Measurements from ENCODE around the gene BTN2A1. TPM values are rescaled to one million over a fixed set of nuclear protein-coding genes. Genes with fewer than 3 reads are reported as not detected.

Gene BTN2A1
- 27.0 and 27.7 TPM in 2 replicates for total RNA-seq
- long read RNA-seq, transcript BTN2A1-207 (7 exons, 2,845 nt), result minor isoform, 9 of 249 reads
- long read RNA-seq, transcript BTN2A1-203 (8 exons, 3,113 nt), result minor isoform, 26 of 249 reads
- long read RNA-seq, transcript BTN2A1-202 (9 exons, 3,024 nt), result minor isoform, 19 of 249 reads
- long read RNA-seq, transcript BTN2A1-201 (8 exons, 2,920 nt), result major isoform, 79 of 249 reads
- long read RNA-seq, partial matches to known transcripts, result 37 of 249 reads
- long read RNA-seq, other reads (novel, unspliced or antisense), result 77 of 249 reads

DNA sequence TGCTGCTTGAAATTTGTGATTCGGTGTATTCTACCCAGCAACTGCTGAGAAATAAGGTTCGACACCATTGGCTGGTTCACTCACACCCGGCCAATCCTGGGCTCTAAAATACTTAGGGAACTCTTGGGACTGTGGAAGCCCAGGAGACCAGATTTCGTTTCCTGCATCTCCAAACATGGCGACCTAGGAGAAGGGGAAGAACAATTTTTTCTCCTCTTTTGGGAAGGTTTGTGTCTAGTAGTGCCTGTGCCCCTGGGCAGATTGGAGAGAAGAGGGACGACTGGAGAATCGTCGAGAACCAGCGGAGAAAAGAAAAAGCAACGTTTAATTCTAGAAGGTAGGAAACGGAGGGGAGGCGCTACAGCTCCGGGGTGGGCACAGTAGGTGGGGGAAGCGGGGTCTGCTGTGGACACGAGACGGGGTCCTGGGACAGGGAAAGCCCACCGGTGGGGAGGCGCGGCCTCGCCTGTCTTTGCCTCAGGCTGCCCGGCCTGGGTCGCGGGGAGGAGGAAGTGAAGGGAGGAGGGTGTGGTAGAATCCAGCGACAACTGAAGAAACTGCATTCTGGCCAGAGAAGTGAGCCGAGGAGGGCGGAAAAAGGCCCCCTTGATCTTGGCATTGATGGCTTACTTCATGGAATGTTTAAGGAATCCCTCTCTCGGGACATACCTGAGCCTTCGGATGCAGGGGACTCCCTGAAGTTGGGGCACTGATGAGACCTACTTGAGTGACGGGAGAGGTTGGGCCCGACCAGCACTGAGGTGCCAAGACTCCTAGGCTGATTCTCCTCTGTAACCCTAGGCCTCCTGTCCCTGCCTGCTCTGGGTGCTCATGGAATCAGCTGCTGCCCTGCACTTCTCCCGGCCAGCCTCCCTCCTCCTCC lies at the start of gene BTN2A1:
BTN2A1 (plus strand) TSS at position 150 of the 883 bp plus-strand sequence; CDS start at position 832, 682 bp downstream.
- Mint-ChIP-seq H3K4me1 (ENCODE audit: unreplicated experiment) (peaks cover 45% of the 10 kb centered on the region), H3K4me3 (ENCODE audit: unreplicated experiment) (peak within 1 kb of the TSS; percentile 99), H3K36me3 (ENCODE audit: unreplicated experiment) (peaks cover 31% of the 10 kb centered on the region), H3K27ac (ENCODE audit: unreplicated experiment) (peak within 1 kb of the TSS; percentile 100), H3K9me3 (ENCODE audit: unreplicated experiment) (no peaks in the 10 kb centered on the region), H3K27me3 (ENCODE audit: unreplicated experiment) (no peaks in the 10 kb centered on the region)
- TF ChIP-seq, protein P1, sequence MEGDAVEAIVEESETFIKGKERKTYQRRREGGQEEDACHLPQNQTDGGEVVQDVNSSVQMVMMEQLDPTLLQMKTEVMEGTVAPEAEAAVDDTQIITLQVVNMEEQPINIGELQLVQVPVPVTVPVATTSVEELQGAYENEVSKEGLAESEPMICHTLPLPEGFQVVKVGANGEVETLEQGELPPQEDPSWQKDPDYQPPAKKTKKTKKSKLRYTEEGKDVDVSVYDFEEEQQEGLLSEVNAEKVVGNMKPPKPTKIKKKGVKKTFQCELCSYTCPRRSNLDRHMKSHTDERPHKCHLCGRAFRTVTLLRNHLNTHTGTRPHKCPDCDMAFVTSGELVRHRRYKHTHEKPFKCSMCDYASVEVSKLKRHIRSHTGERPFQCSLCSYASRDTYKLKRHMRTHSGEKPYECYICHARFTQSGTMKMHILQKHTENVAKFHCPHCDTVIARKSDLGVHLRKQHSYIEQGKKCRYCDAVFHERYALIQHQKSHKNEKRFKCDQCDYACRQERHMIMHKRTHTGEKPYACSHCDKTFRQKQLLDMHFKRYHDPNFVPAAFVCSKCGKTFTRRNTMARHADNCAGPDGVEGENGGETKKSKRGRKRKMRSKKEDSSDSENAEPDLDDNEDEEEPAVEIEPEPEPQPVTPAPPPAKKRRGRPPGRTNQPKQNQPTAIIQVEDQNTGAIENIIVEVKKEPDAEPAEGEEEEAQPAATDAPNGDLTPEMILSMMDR (IDR thresholded peaks at IDR 0.05), result no peak
- peak; percentile 88 for DNase-seq (ENCODE audit: extremely low spot score, unreplicated experiment)

DNA sequence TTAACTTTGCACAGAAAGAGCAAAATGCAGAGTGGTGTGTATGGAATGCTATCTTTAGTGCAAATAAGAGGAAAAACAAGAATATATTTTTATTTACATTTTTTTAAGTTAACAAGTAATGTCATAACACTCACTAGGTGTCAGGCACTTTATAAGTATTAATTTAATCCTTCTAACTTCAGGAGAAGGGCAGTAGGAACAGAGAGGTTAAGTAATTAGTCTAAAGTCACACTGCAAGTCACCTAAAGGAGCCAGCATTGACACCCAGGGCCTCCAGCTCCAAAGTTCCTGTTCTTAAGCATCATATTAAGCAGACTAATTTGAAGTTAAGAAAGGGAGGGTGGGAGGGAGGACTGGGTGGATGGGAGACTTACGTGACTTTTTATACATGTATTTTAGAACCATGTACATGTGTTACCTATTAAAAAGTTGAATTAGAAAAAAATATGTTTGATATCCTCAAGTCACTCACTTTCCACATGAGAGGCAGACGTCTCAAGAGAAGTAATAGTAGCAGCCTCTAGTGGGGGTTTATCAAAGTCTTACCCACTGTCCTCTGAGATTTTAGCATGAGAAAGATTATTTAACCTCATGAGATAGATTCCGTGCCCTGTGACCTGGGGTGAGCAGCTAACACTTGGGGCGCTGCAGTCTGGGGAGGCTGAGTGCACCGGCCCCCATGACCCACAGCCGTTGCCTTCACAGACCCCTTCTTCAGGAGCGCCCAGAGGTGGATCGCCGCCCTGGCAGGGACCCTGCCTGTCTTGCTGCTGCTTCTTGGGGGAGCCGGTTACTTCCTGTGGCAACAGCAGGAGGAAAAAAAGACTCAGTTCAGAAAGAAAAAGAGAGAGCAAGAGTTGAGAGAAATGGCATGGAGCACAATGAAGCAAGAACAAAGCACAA lies 48.7 kb upstream of the BTN2A1 start:
- Mint-ChIP-seq H3K4me1 (ENCODE audit: unreplicated experiment) (peaks cover 5% of the 10 kb centered on the region), H3K27me3 (ENCODE audit: unreplicated experiment) (no peaks in the 10 kb centered on the region), H3K36me3 (ENCODE audit: unreplicated experiment) (peaks cover 30% of the 10 kb centered on the region), H3K9me3 (ENCODE audit: unreplicated experiment) (no peaks in the 10 kb centered on the region), H3K27ac (ENCODE audit: unreplicated experiment) (no peak overlapping the region), H3K4me3 (ENCODE audit: unreplicated experiment) (no peak overlapping the region)
- DNase-seq (ENCODE audit: extremely low spot score, unreplicated experiment), result no peak
- TF ChIP-seq, protein P1 (IDR thresholded peaks at IDR 0.05), result no peak

DNA sequence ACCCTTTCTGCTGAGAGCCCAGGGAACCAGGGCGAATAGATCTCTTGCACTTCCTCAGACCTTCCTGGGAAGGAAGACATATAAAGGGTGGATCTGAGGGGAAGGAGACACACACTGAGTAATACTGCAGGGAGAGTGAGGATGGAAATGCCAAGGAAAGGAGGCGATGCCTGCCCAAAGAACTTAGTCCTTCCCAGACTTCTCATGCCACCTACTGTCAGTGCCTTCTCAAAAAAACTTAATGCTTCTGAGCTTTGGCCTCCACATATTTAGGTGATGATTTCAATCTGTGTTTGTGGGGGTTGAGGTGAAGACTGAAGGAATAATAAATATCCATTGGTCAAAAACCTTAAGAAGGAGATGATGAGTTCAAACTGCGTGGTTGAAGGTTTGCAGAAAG lies 46.0 kb upstream of the BTN2A1 start:
- Mint-ChIP-seq H3K36me3 (ENCODE audit: unreplicated experiment) (peaks cover 23% of the 10 kb centered on the region), H3K9me3 (ENCODE audit: unreplicated experiment) (no peaks in the 10 kb centered on the region), H3K27me3 (ENCODE audit: unreplicated experiment) (no peaks in the 10 kb centered on the region), H3K4me1 (ENCODE audit: unreplicated experiment) (peaks cover 3% of the 10 kb centered on the region), H3K4me3 (ENCODE audit: unreplicated experiment) (no peak overlapping the region), H3K27ac (ENCODE audit: unreplicated experiment) (no peak overlapping the region)
- DNase-seq (ENCODE audit: extremely low spot score, unreplicated experiment), result no peak
- TF ChIP-seq, protein P1 (IDR thresholded peaks at IDR 0.05), result no peak

DNA sequence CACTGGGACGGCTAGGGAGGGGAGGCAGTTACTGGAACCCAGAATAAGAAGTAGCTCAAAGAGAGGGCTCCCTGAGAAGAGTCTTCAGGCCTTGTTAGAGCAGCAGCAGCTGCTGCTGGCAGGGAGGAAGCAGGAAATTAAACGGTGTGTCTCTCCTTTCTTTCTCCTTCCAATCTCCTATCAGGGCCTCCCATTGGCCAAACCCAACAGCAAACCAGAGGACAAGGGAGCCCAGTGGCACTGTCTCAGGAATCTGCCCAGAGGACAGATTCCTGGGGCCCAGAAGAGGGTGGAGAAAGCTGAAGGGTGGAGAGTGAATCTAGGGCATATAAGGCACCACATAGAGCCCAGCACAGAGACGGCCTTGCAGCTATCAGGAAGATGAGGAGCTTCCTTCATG lies 45.5 kb upstream of the BTN2A1 start:
- Mint-ChIP-seq H3K4me3 (ENCODE audit: unreplicated experiment) (no peak overlapping the region), H3K9me3 (ENCODE audit: unreplicated experiment) (no peaks in the 10 kb centered on the region), H3K27me3 (ENCODE audit: unreplicated experiment) (no peaks in the 10 kb centered on the region), H3K4me1 (ENCODE audit: unreplicated experiment) (peaks cover 3% of the 10 kb centered on the region), H3K27ac (ENCODE audit: unreplicated experiment) (no peak overlapping the region), H3K36me3 (ENCODE audit: unreplicated experiment) (peaks cover 18% of the 10 kb centered on the region)
- TF ChIP-seq, protein P1 (IDR thresholded peaks at IDR 0.05), result no peak
- no peak for DNase-seq (ENCODE audit: extremely low spot score, unreplicated experiment)
